HG03457 (cell line): ENCODE measurements around the gene EML5.
A peak's percentile ranks its signal among the peaks of the same experiment; 100 is the strongest.

Experiments
- ATAC-seq: cut with Tn5 transposase; IDR thresholded peaks from one replicate; pipeline ENCODE4 v1.9.1; 2021; ENCODE audit warnings: moderate number of reproducible peaks; ENCODE audit not compliant: unreplicated experiment

EML5 gene

GRCh38 chr14:88565427-88565826, 227.3 kb downstream of the EML5 start:
- ATAC-seq = no peak

- no peak for ATAC-seq
Measured at GRCh38 chr14:88563845-88564244, 228.9 kb downstream of the EML5 start.

- peak; percentile 93 for ATAC-seq
Measured at GRCh38 chr14:88562831-88563686, 229.7 kb downstream of the EML5 start, which contains the start of gene ZC3H14. TSS of gene ZC3H14 (plus strand) at chr14:88563037. CDS start at chr14:88563134, 97 bp downstream.

- ATAC-seq = no peak
Measured at GRCh38 chr14:88562532-88562830, 230.3 kb downstream of the EML5 start.
